GM19025 (cell line): ENCODE results near the gene CAMSAP2.
A peak's percentile ranks its signal among the peaks of the same experiment; 100 is the strongest.

Experiments
- ATAC-seq: cut with Tn5 transposase; IDR thresholded peaks from one replicate; pipeline ENCODE4 v1.9.1; 2021; ENCODE audit warnings: mild to moderate bottlenecking, low read depth, moderate library complexity; ENCODE audit not compliant: unreplicated experiment

Gene CAMSAP2

GRCh38 chr1:200738327-200738948, at the start of gene CAMSAP2:
TSS of gene CAMSAP2 (plus strand) at chr1:200738893. CDS start at chr1:200739828, 935 bp downstream.
- ATAC-seq: peak; percentile 40

- ATAC-seq: no peak
Measured at GRCh38 chr1:200692316-200692715, 46.4 kb upstream of the CAMSAP2 start.

GRCh38 chr1:200693327-200693726, 45.4 kb upstream of the CAMSAP2 start:
- no peak for ATAC-seq

- no peak for ATAC-seq
Measured at GRCh38 chr1:200694738-200695137, 44.0 kb upstream of the CAMSAP2 start.

GRCh38 chr1:200699871-200700270, 38.8 kb upstream of the CAMSAP2 start:
- no peak for ATAC-seq

GRCh38 chr1:200704986-200705500, 33.6 kb upstream of the CAMSAP2 start:
- ATAC-seq: no peak

- no peak for ATAC-seq
Measured at GRCh38 chr1:200706111-200706814, 32.4 kb upstream of the CAMSAP2 start.

GRCh38 chr1:200707116-200707515, 31.6 kb upstream of the CAMSAP2 start:
- no peak for ATAC-seq

GRCh38 chr1:200708161-200708560, 30.5 kb upstream of the CAMSAP2 start:
- ATAC-seq: no peak

GRCh38 chr1:200708769-200709168, 29.9 kb upstream of the CAMSAP2 start:
- no peak for ATAC-seq

GRCh38 chr1:200710166-200710565, 28.5 kb upstream of the CAMSAP2 start:
- no peak for ATAC-seq

GRCh38 chr1:200714504-200715187, 24.0 kb upstream of the CAMSAP2 start:
- no peak for ATAC-seq

GRCh38 chr1:200720199-200720598, 18.5 kb upstream of the CAMSAP2 start:
- ATAC-seq: no peak

- no peak for ATAC-seq
Measured at GRCh38 chr1:200724064-200724463, 14.6 kb upstream of the CAMSAP2 start.

GRCh38 chr1:200727257-200727656, 11.4 kb upstream of the CAMSAP2 start:
- ATAC-seq: no peak

GRCh38 chr1:200729863-200730262, 8.8 kb upstream of the CAMSAP2 start:
- ATAC-seq: no peak

GRCh38 chr1:200731654-200732332, 6.9 kb upstream of the CAMSAP2 start:
- ATAC-seq: no peak

- no peak for ATAC-seq
Measured at GRCh38 chr1:200732438-200732837, 6.3 kb upstream of the CAMSAP2 start.

GRCh38 chr1:200733907-200734306, 4.8 kb upstream of the CAMSAP2 start:
- no peak for ATAC-seq

- ATAC-seq: no peak
Measured at GRCh38 chr1:200737647-200738291, 924 bp upstream of the CAMSAP2 start.
